Endodermal cell (in vitro differentiated cells): ENCODE results near the gene LOXL1. TPM values are rescaled to one million over a fixed set of nuclear protein-coding genes. Genes with fewer than 3 reads are reported as not detected.

ENCODE experiments used
- DNase-seq: peaks from one replicate; pipeline ENCODE4 v3.0.0-alpha.2; 2017
- H3K27ac ChIP-seq: 2 replicates; pipeline ENCODE4 v1.5.1; 2013; ENCODE audit warnings: mild to moderate bottlenecking, low read depth, low read length, moderate library complexity
- H3K27me3 ChIP-seq: 2 replicates; pipeline ENCODE4 v1.6.1; 2013; ENCODE audit warnings: mild to moderate bottlenecking, low read length, moderate library complexity; ENCODE audit not compliant: insufficient read depth, control insufficient read depth, poor library complexity, severe bottlenecking
- H3K36me3 ChIP-seq: 2 replicates; pipeline ENCODE4 v1.7.0; 2013; ENCODE audit warnings: mild to moderate bottlenecking, low read length, moderate library complexity; ENCODE audit not compliant: control insufficient read depth, insufficient read depth
- H3K4me1 ChIP-seq: one replicate; pipeline ENCODE4 v1.7.0; 2013; ENCODE audit warnings: low read length; ENCODE audit not compliant: control insufficient read depth, insufficient read depth
- H3K4me3 ChIP-seq: 2 replicates; pipeline ENCODE4 v1.5.1; 2013; ENCODE audit warnings: mild to moderate bottlenecking, low read length, moderate library complexity
- H3K9ac ChIP-seq: 2 replicates; pipeline ENCODE4 v1.6.1; 2013; ENCODE audit warnings: mild to moderate bottlenecking, low read length, moderate library complexity; ENCODE audit not compliant: poor library complexity, severe bottlenecking; ENCODE audit errors: extremely low read depth
- H3K9me3 ChIP-seq: 2 replicates; pipeline ENCODE4 v1.6.1; 2013; ENCODE audit warnings: mild to moderate bottlenecking, low read length, moderate library complexity; ENCODE audit not compliant: control insufficient read depth
- H3K27ac Mint-ChIP-seq: 2 replicates; pipeline ENCODE4 v1.8.0; 2020; ENCODE audit warnings: mixed read lengths
- H3K27me3 Mint-ChIP-seq: 2 replicates; pipeline ENCODE4 v1.8.0; 2021; ENCODE audit warnings: mild to moderate bottlenecking, mixed read lengths; ENCODE audit not compliant: insufficient read depth
- H3K36me3 Mint-ChIP-seq: 2 replicates; pipeline ENCODE4 v1.8.0; 2020; ENCODE audit warnings: low read depth, mixed read lengths
- H3K4me1 Mint-ChIP-seq: 2 replicates; pipeline ENCODE4 v1.8.0; 2020; ENCODE audit warnings: mixed read lengths
- H3K4me3 Mint-ChIP-seq: 2 replicates; pipeline ENCODE4 v1.8.0; 2020; ENCODE audit warnings: mild to moderate bottlenecking, moderate library complexity, mixed read lengths
- H3K9me3 Mint-ChIP-seq: 2 replicates; pipeline ENCODE4 v1.8.0; 2020; ENCODE audit warnings: mild to moderate bottlenecking, mixed read lengths
- CTCF ChIP-seq: fragments of 200-600 bp; sonication (generic); conservative IDR thresholded peaks from 2 replicates; pipeline ENCODE4 v1.5.0; 2021; ENCODE audit warnings: antibody characterized with exemption, mild to moderate bottlenecking
- WGBS, 2 experiments: methylation state at CpG; one replicate each; pipeline versions ENCODE4 v1.1.5 to v1.1.7; 2013; ENCODE audit warnings: missing lambda C conversion rate in 2 of 2, mixed read lengths in 1 of 2; ENCODE audit not compliant: insufficient coverage in 1 of 2, insufficient read length in 1 of 2; 5-methylcytosine and 5-hydroxymethylcytosine counted together
- total RNA-seq, 2 donors: library from RNA; stranded (reverse); fragmentation: NEBNext Ultra II Directional in 1 of 2; extraction: Animal tissue kit (Norgen Biotek cat#: 25700) in 1 of 2; gene quantifications; 2 replicates in 1 of 2; 3 replicates in 1 of 2; pipeline ENCODE4 v1.2.1, GENCODE V29; 2021

Gene LOXL1
- total RNA-seq, 2 donors from 2014 or later = 21.3 to 31.8 TPM

GRCh38 chr15:73941449-73941848 lies 15.2 kb downstream of the LOXL1 start:
- Mint-ChIP-seq H3K27ac (no peak overlapping the region), H3K4me3 (no peak overlapping the region)

GRCh38 chr15:73941871-73942635 lies 15.8 kb downstream of the LOXL1 start:
- H3K9me3 ChIP-seq = no peaks in the 10 kb centered on the region
- H3K4me1 ChIP-seq = peaks cover 8% of the 10 kb centered on the region
- Mint-ChIP-seq H3K36me3 (no peaks in the 10 kb centered on the region), H3K4me3 (no peak overlapping the region), H3K9me3 (no peaks in the 10 kb centered on the region), H3K27ac (no peak overlapping the region), H3K4me1 (peaks cover 19% of the 10 kb centered on the region), H3K27me3 (peaks cover 6% of the 10 kb centered on the region)
- H3K36me3 ChIP-seq = no peaks in the 10 kb centered on the region
- DNase-seq = no peak
- H3K27me3 ChIP-seq = no peaks in the 10 kb centered on the region
- H3K4me3 ChIP-seq = no peak overlapping the region
- TF ChIP-seq CTCF = no peak
- no peak overlapping the region for H3K9ac ChIP-seq
- H3K27ac ChIP-seq = no peak overlapping the region
- 83 to 91% methylated on average over 8 to 10 of the region's 10 CpGs for WGBS, 2 experiments

More at GRCh38 chr15:73941449-73941848, 15.2 kb downstream of the LOXL1 start:
- Mint-ChIP-seq H3K36me3 (no peaks in the 10 kb centered on the region), H3K27me3 (peaks cover 6% of the 10 kb centered on the region), H3K9me3 (no peaks in the 10 kb centered on the region), H3K4me1 (peaks cover 23% of the 10 kb centered on the region)
- H3K27me3 ChIP-seq = no peaks in the 10 kb centered on the region
- peak overlapping the region; percentile 4 for H3K27ac ChIP-seq
- DNase-seq = no peak
- no peak overlapping the region for H3K4me3 ChIP-seq
- H3K4me1 ChIP-seq = peaks cover 8% of the 10 kb centered on the region
- WGBS, 2 experiments = 65 to 93% methylated on average over 2 to 3 of the region's 3 CpGs
- no peaks in the 10 kb centered on the region for H3K9me3 ChIP-seq
- no peaks in the 10 kb centered on the region for H3K36me3 ChIP-seq
- no peak for TF ChIP-seq CTCF
- no peak overlapping the region for H3K9ac ChIP-seq

GRCh38 chr15:73942751-73943270 lies 16.5 kb downstream of the LOXL1 start:
- Histone ChIP-seq H3K4me1 (peaks cover 8% of the 10 kb centered on the region), H3K9me3 (no peaks in the 10 kb centered on the region), H3K27me3 (no peaks in the 10 kb centered on the region), H3K27ac (no peak overlapping the region), H3K36me3 (no peaks in the 10 kb centered on the region), H3K4me3 (no peak overlapping the region), H3K9ac (no peak overlapping the region)
- H3K27me3 Mint-ChIP-seq = peaks cover 6% of the 10 kb centered on the region
- 60 to 79% methylated on average over 1 to 6 of the region's 6 CpGs for WGBS, 2 experiments
- H3K9me3 Mint-ChIP-seq = no peaks in the 10 kb centered on the region
- DNase-seq = no peak
- H3K4me1 Mint-ChIP-seq = peaks cover 19% of the 10 kb centered on the region
- TF ChIP-seq CTCF = no peak
- no peaks in the 10 kb centered on the region for H3K36me3 Mint-ChIP-seq
- no peak overlapping the region for H3K27ac Mint-ChIP-seq
- no peak overlapping the region for H3K4me3 Mint-ChIP-seq
